ENCODE data around the gene RDH13.

DNA sequence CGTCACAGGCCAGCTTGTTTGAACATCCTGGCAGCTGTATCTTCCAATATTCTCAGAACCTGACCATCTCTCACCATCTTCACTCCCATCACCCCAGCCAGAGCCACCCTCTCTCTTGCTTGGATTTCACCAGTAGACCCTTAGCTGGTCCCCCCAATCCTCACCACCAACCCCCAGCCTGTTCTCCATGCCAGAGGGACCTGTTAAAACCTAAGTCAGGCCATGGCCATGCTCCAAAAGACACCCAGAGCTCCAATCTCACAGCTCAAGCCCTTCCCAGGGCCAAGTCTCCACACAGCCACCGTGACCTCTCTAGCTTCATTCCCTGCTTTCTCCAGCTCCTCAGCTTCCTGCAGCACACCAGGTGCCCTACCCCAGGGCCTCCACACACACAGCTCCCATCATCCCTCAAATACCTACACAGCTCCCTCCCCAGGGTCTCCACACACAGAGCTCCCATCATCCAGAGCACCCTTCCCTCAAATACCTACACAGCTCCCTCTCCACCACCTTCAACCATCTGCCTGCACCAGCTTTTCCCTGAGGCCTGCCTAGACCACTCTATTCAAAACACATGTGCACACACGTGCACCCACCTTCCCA, 26.5 kb upstream of the RDH13 start:
- TF ChIP-seq, protein P1, sequence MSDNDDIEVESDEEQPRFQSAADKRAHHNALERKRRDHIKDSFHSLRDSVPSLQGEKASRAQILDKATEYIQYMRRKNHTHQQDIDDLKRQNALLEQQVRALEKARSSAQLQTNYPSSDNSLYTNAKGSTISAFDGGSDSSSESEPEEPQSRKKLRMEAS (IDR thresholded peaks at IDR 0.05) = no peak
- TF ChIP-seq EGR1 (IDR thresholded peaks at IDR 0.05) (no peak), TAF1 (IDR thresholded peaks at IDR 0.05; ENCODE audit: low read depth) (no peak), ZBTB7A (IDR thresholded peaks at IDR 0.05; ENCODE audit: low read depth) (no peak), TEAD4 (IDR thresholded peaks at IDR 0.05) (no peak), FOXM1 (IDR thresholded peaks at IDR 0.05; ENCODE audit: borderline replicate concordance, low read depth) (no peak), NFIC (IDR thresholded peaks at IDR 0.05) (no peak), TCF12 (IDR thresholded peaks at IDR 0.05; ENCODE audit: low read depth) (no peak), YY1 (IDR thresholded peaks at IDR 0.05; ENCODE audit: low read depth) (no peak), EP300 (IDR thresholded peaks at IDR 0.05; ENCODE audit: borderline replicate concordance) (no peak)
- TF ChIP-seq, protein P2, sequence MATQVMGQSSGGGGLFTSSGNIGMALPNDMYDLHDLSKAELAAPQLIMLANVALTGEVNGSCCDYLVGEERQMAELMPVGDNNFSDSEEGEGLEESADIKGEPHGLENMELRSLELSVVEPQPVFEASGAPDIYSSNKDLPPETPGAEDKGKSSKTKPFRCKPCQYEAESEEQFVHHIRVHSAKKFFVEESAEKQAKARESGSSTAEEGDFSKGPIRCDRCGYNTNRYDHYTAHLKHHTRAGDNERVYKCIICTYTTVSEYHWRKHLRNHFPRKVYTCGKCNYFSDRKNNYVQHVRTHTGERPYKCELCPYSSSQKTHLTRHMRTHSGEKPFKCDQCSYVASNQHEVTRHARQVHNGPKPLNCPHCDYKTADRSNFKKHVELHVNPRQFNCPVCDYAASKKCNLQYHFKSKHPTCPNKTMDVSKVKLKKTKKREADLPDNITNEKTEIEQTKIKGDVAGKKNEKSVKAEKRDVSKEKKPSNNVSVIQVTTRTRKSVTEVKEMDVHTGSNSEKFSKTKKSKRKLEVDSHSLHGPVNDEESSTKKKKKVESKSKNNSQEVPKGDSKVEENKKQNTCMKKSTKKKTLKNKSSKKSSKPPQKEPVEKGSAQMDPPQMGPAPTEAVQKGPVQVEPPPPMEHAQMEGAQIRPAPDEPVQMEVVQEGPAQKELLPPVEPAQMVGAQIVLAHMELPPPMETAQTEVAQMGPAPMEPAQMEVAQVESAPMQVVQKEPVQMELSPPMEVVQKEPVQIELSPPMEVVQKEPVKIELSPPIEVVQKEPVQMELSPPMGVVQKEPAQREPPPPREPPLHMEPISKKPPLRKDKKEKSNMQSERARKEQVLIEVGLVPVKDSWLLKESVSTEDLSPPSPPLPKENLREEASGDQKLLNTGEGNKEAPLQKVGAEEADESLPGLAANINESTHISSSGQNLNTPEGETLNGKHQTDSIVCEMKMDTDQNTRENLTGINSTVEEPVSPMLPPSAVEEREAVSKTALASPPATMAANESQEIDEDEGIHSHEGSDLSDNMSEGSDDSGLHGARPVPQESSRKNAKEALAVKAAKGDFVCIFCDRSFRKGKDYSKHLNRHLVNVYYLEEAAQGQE (IDR thresholded peaks at IDR 0.05; ENCODE audit: low read depth) = no peak
